OCI-LY7 (cell line): Measurements from ENCODE around the gene BIRC2.

Experiments used
- EZH2phosphoT487 ChIP-seq: fragments of 200-600 bp; sonication (generic); IDR thresholded peaks from 2 replicates; pipeline ENCODE4 v1.6.1; 2018; ENCODE audit warnings: low read depth, borderline replicate concordance, mild to moderate bottlenecking, mixed run types, antibody characterized with exemption, low read length, moderate library complexity, mixed read lengths
- TF ChIP-seq, protein P1 (sequence below): fragments of 200-600 bp; sonication (generic); conservative IDR thresholded peaks from 2 replicates; pipeline ENCODE4 v1.5.1; 2014; ENCODE audit warnings: mild to moderate bottlenecking, antibody characterized with exemption, low read length, moderate library complexity, mixed read lengths

DNA sequence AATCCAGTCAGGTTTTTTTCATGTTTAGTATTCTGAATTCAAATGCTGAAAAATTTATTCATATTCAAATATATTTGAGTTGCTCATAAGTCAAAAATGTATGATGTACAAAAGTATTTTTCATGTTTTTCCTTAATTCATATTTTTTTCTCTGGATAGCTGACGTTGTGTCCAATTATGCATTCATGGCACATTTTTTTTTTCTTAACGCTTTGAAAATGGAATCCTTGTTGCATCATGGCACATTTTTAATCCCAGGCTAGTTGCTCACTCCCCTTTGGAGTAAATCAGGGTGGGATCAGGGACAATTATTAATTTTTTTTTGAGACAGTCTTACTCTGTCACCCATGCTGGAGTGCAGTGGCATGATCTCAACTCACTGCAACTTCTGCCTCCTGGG, 15.7 kb upstream of the BIRC2 start:
- TF ChIP-seq, protein P1, sequence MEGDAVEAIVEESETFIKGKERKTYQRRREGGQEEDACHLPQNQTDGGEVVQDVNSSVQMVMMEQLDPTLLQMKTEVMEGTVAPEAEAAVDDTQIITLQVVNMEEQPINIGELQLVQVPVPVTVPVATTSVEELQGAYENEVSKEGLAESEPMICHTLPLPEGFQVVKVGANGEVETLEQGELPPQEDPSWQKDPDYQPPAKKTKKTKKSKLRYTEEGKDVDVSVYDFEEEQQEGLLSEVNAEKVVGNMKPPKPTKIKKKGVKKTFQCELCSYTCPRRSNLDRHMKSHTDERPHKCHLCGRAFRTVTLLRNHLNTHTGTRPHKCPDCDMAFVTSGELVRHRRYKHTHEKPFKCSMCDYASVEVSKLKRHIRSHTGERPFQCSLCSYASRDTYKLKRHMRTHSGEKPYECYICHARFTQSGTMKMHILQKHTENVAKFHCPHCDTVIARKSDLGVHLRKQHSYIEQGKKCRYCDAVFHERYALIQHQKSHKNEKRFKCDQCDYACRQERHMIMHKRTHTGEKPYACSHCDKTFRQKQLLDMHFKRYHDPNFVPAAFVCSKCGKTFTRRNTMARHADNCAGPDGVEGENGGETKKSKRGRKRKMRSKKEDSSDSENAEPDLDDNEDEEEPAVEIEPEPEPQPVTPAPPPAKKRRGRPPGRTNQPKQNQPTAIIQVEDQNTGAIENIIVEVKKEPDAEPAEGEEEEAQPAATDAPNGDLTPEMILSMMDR = no peak
- no peak for TF ChIP-seq EZH2phosphoT487
